Measurements from ENCODE around the gene TCOF1.
A peak's percentile ranks its signal among the peaks of the same experiment; 100 is the strongest.

TCOF1 gene

DNA sequence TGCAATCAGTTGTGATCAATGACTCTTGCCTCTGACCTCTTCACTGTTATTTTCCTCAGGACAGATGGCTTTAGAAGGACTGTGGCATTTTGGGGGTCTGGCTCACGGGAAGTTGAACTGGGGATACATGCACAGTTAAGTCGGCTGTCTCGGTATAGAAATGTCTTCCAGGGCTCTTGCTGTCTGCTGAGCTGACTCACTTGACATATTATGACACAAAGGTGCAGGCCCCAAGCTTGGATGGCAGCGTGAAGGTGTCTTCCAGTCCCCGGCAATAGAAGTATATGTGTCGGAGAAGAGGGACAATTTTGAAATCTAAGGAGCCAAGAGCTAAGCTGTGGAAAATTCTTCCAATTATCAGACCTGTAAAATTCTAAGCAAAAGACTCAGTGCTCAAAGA, 45.0 kb upstream of the TCOF1 start:
- no peak overlapping the region for H3K27ac ChIP-seq
- H3K4me3 ChIP-seq, result no peak overlapping the region
- TF ChIP-seq, protein P1, sequence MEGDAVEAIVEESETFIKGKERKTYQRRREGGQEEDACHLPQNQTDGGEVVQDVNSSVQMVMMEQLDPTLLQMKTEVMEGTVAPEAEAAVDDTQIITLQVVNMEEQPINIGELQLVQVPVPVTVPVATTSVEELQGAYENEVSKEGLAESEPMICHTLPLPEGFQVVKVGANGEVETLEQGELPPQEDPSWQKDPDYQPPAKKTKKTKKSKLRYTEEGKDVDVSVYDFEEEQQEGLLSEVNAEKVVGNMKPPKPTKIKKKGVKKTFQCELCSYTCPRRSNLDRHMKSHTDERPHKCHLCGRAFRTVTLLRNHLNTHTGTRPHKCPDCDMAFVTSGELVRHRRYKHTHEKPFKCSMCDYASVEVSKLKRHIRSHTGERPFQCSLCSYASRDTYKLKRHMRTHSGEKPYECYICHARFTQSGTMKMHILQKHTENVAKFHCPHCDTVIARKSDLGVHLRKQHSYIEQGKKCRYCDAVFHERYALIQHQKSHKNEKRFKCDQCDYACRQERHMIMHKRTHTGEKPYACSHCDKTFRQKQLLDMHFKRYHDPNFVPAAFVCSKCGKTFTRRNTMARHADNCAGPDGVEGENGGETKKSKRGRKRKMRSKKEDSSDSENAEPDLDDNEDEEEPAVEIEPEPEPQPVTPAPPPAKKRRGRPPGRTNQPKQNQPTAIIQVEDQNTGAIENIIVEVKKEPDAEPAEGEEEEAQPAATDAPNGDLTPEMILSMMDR (IDR thresholded peaks at IDR 0.05), result no peak
- no peak for DNase-seq (ENCODE audit: low spot score)

DNA sequence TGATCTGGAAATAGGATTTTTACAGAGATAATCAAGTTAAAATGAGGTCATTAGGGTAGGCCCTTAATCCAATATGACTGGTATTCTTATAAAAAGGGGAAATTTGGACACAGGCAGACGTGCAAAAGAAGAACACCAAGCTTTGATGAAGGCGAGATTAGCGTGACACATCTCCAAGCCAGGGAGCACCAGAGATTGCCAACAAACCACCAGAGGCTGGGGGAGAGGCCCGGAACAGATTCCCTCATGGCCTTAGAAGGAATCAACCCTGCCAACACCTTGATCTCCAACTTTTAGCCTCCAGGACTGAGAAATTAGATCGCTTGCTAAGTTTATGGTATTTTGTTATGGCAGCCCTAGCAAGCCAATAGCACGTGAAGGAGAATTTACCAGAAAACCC, 44.0 kb upstream of the TCOF1 start:
- TF ChIP-seq, protein P1 (IDR thresholded peaks at IDR 0.05), result no peak
- no peak for DNase-seq (ENCODE audit: low spot score)

DNA sequence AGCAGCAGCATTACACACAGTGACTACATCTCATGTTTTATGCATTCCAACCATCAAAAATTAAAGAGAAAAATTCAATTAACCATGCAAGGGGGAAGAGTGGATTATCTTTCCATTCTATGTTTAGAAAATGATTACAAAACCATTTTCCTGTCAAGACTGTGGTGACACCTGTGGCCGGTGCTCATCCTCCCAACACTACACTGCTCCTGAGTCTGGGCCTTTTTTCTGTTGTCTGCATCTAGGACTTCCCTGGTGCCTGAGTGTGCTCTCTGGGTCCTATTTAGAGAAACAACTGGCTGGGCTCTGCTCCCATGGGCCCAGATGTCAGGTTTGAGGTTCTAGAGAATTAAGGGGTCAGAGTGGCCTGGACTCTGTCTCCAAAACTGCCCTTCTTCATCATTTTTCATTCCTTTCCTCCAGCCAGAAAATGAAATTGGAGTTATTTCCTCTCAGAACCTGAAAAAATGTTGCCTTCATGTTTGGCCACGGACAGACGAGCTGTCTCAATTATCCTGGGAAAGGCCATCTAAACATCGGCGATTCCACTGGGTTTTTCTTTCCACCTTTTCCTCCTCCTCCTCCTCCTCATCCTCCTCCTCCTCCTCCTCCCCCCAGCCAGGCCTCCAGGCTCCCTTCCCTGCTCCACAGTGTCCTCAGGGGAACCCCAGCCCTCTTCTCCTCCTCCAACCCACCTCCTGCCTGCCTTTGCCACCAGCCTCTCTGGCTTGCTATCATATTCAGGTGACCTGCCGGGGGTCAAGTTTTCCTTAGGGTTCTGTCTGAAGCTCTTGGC, 43.4 kb upstream of the TCOF1 start:
- no peak for DNase-seq (ENCODE audit: low spot score)
- H3K27ac ChIP-seq, result no peak overlapping the region
- H3K4me3 ChIP-seq, result no peak overlapping the region
- TF ChIP-seq, protein P1 (IDR thresholded peaks at IDR 0.05), result no peak

More for the DNA sequence above, 44.0 kb upstream of the TCOF1 start:
- Histone ChIP-seq H3K27ac (no peak overlapping the region), H3K4me3 (no peak overlapping the region)

DNA sequence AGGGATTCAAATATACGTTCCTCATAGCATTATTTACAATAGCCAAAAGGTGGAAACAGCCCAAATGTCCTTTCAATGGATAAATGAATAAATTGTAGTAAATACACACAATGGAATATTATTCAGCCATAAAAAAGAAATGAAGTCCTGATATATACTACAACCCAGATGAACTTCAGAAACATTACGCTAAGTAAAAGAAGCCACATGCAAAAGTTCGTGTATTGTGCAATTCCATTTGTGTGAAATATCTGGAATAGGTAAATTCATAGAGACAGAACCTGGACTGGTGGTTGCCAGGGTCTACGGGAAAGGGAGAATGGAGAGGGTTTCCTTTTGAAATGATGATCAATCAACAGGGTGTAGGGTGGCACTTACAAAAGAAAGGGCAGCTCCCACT, 42.3 kb upstream of the TCOF1 start:
- DNase-seq (ENCODE audit: low spot score), result no peak
- TF ChIP-seq, protein P1 (IDR thresholded peaks at IDR 0.05), result no peak
- Histone ChIP-seq H3K4me3 (no peak overlapping the region), H3K27ac (no peak overlapping the region)

DNA sequence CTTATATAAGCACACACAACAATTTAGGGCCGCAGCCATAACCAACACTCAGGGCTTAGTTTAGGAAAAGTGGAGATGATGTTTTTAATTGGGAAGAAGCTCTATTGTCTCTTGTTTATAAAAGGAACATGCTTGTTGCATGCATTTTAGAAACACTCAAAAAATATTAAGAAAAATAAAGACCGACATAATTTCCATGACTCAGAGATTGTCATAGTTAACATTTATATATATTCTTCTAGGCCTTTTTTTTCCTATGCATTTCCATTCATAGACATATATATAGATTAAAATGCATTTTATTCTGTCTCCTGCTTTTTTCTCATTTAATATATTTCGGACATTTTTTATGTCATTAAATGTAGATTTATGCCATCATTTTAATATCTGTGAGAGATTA, 41.2 kb upstream of the TCOF1 start:
- Histone ChIP-seq H3K27ac (no peak overlapping the region), H3K4me3 (no peak overlapping the region)
- TF ChIP-seq, protein P1 (IDR thresholded peaks at IDR 0.05), result no peak
- no peak for DNase-seq (ENCODE audit: low spot score)

DNA sequence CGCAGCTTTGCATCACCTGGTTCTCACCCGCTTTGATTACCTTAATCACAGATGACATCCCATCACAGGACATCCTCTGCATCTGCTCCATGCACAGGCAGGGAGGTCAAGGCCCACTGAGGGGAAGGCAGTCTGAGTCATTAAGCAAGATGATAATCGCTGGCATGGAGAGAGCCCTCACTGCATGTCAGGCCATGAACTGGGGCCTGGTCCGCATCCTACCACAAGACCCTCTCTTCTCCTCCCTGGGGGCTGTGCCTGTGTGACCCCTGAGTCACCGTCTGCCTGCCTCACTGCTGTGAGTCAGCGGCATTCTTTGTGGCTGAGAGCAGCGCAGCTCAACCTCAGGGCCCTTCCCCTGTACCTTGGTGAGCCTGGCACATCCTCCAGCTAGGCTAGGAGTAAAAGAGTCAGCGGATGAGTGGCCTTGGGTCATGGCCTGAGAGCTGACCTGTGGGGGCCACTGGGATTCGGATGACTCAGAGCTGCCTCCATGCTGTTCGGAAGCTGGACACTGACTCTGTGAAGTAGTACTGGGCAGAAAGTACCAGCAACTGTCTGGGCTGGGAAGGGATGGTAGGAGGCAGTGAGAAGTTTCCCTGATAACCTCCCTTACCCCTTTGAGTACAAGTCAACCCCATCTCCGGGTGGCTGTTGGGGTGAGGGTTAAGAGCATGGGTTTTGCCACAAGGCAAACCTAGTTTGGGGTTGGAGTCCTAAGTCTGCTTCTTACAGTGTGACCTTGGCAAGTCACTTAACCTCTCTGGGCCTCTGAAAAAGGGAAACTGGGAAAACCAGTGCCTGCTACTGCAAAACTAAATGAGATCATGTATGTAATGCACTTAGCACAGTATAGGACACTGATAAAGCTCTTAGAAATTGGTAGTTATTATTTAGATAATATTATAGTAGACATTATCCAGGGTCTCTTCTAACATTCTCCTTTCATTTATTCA, 40.2 kb upstream of the TCOF1 start:
- no peak for DNase-seq (ENCODE audit: low spot score)
- peak overlapping the region in 1 of 2 donors; percentile 3 for H3K27ac ChIP-seq
- H3K4me3 ChIP-seq, result no peak overlapping the region
- TF ChIP-seq, protein P1 (IDR thresholded peaks at IDR 0.05), result no peak
